Psoas muscle (tissue), 8 donors: Measurements from ENCODE around the gene COL6A2. TPM values are rescaled to one million over a fixed set of nuclear protein-coding genes. Genes with fewer than 3 reads are reported as not detected.

Experiments
- ATAC-seq, 4 donors: fragments of 200-7000 bp; cut with Tn5 transposase; one replicate each; pipeline ENCODE4 v1.9.1; 2020; ENCODE audit warnings: moderate library complexity in 3 of 4, mild to moderate bottlenecking in 2 of 4
- DNase-seq, 2 donors: peaks; one replicate each; pipeline ENCODE4 v3.0.0-alpha.2; 2020
- H3K27ac ChIP-seq: fragments of 200-600 bp; one replicate; pipeline ENCODE4 v1.8.0; 2022
- H3K27me3 ChIP-seq, 3 donors: fragments of 200-600 bp in 1 of 3; one replicate each; pipeline versions ENCODE4 v1.6.1 to v1.8.0; 2013 to 2022; ENCODE audit warnings: low read length in 2 of 3, mild to moderate bottlenecking in 2 of 3, moderate library complexity in 1 of 3; ENCODE audit not compliant: insufficient read depth in 3 of 3
- H3K36me3 ChIP-seq, 2 donors: fragments of 200-600 bp in 1 of 2; one replicate each; pipeline versions ENCODE4 v1.6.1 to v1.8.0; 2013 to 2022; ENCODE audit warnings: low read depth in 1 of 2, mild to moderate bottlenecking in 1 of 2, moderate library complexity in 1 of 2; ENCODE audit not compliant: insufficient read depth in 1 of 2
- H3K4me1 ChIP-seq: fragments of 200-600 bp; one replicate; pipeline ENCODE4 v1.8.0; 2022
- H3K4me3 ChIP-seq: fragments of 200-600 bp; one replicate; pipeline ENCODE4 v1.8.0; 2022; ENCODE audit warnings: mild to moderate bottlenecking
- H3K9me3 ChIP-seq: fragments of 200-600 bp; one replicate; pipeline ENCODE4 v1.8.0; 2022
- CTCF ChIP-seq: fragments of 200-600 bp; IDR thresholded peaks from one replicate; pipeline ENCODE4 v1.8.0; 2022; ENCODE audit warnings: antibody characterized with exemption
- WGBS, 3 donors: extraction: QIAGEN DNeasy Blood & Tissue Kit; methylation state at CpG; one replicate each; pipeline versions ENCODE4 v1.1.6 to v1.1.7; 2013; 5-methylcytosine and 5-hydroxymethylcytosine counted together
- intact Hi-C, 2 donors: fragments of 100-400 bp; cut with DNase I; formaldehyde crosslinking; loops; one replicate each; pipeline versions ENCODE4 v1.11.0 to v1.14.2; 2022
- polyA plus RNA-seq, 3 donors: library from polyadenylated mRNA; stranded (reverse); fragments of 200-250 nt; gene quantifications; one replicate each; pipeline ENCODE4 v1.2.3, GENCODE V29; 2013
- total RNA-seq, 4 donors: library from RNA; stranded (reverse); fragmentation: NEBNext Ultra II Directional in 2 of 4; extraction: Animal tissue kit (Norgen Biotek cat#: 25700) in 2 of 4; gene quantifications; one replicate each; pipeline versions ENCODE4 v1.2.1 to v1.2.4, GENCODE V29; 2021 to 2023
- donor health status: healthy with polysubstance abuse.
- donor health status: DM: no; HTN: no; CAD: no; lungs with moderate emphysema.
- donor health status: Bipolar disorder and iron deficiency.
- donor health status: healthy.
- donor health status: DM: yes; HTN: yes; CAD: no.
- donor health status: DM: no; HTN: no; CAD: no.
- donor health status: DM: no; HTN: no; CAD: no.
- donor health status: DM: yes; HTN: yes; CAD: no.

COL6A2 gene
- total and polyA plus RNA-seq, 7 donors, result 29.8 to 122 (median 58.8) TPM

DNA sequence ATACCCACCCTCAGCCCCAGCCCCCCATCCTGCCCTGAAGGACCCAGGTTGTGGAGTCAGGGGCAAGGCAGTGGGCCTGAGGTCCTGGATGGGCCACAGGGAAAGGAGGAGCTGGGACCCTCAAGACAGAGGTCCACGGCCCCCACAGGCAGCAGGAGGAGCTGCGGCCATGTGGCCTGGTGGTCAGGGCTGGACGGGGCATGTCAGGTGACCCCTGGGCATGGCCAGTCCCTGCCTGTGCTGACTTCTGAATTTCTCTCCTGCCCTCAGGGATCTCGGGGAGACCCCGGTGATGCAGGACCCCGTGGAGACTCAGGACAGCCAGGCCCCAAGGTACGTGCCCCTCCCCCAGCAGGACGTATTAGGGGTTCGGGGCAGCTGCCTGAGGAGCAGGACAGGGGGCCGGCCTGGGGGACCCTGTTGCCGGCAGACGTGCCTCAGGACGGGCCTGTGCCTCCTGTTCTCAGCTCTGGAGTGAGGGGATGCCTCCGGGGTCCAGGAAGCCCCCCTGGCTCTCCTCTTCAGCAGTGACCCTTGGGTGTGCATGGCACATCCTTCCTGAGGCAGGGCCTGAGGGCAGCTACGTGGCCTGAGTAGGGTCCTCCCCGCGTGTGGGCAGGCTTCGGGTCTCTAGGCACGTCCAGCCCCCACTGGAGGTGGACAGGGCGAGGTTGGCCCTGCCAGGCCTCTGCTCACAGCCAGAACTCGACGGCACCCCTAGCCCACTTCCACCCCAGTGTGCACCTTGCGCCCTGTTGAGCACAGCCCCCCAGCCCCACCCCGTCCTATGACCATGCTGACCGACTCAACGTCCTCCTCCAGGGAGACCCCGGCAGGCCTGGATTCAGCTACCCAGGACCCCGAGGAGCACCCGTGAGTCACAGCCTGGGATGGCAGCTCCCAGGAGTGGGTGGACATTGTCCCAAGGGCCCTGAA lies 23.6 kb downstream of the COL6A2 start:
- peaks cover 0 to 49% of the 10 kb centered on the region in 2 donors for H3K36me3 ChIP-seq
- ATAC-seq, result no peak
- TF ChIP-seq CTCF, result no peak
- no peaks in the 10 kb centered on the region for H3K4me1 ChIP-seq
- no peaks in the 10 kb centered on the region for H3K9me3 ChIP-seq
- WGBS, 3 donors, result 91 to 93% (median 92%) methylated on average over 27 to 29 of the region's 29 CpGs
- H3K27ac ChIP-seq, result no peak overlapping the region
- H3K4me3 ChIP-seq, result no peak overlapping the region
- peak in 1 of 2 donors; percentile 48 for DNase-seq
- intact Hi-C loops, result no loop called here
- H3K27me3 ChIP-seq, result peaks cover 0 to 9% (median 0%) of the 10 kb centered on the region in 3 donors

DNA sequence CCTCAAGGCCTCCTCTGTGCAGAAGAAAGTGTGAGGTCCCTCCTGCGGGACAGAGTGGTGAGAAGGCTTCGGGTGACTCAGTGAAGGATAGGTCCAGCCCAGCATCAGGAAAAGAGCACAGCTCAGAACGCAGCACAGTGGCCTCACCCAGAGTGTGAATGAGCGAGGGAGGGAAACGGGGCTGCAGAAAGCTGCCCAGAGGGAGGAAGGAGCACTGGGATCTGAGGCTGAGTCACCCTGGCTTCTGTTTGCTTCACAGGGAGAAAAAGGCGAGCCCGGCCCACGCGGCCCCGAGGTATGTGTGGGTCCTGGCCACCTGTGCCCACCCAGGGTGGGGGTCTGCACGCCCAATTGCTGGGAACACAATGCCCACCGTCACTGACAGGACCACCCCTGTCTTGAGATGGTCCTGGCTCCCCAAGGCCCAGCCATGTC lies 24.3 kb downstream of the COL6A2 start:
- ATAC-seq (no peak), DNase-seq (no peak)
- WGBS, 3 donors, result 85 to 93% (median 86%) methylated on average over 12 of the region's 12 CpGs
- TF ChIP-seq CTCF, result no peak
- H3K4me1 ChIP-seq, result no peaks in the 10 kb centered on the region
- intact Hi-C loops, result no loop called here
- no peak overlapping the region for H3K27ac ChIP-seq
- peaks cover 0 to 44% of the 10 kb centered on the region in 2 donors for H3K36me3 ChIP-seq
- no peaks in the 10 kb centered on the region for H3K9me3 ChIP-seq
- H3K27me3 ChIP-seq, result peaks cover 0 to 9% (median 0%) of the 10 kb centered on the region in 3 donors
- H3K4me3 ChIP-seq, result no peak overlapping the region

DNA sequence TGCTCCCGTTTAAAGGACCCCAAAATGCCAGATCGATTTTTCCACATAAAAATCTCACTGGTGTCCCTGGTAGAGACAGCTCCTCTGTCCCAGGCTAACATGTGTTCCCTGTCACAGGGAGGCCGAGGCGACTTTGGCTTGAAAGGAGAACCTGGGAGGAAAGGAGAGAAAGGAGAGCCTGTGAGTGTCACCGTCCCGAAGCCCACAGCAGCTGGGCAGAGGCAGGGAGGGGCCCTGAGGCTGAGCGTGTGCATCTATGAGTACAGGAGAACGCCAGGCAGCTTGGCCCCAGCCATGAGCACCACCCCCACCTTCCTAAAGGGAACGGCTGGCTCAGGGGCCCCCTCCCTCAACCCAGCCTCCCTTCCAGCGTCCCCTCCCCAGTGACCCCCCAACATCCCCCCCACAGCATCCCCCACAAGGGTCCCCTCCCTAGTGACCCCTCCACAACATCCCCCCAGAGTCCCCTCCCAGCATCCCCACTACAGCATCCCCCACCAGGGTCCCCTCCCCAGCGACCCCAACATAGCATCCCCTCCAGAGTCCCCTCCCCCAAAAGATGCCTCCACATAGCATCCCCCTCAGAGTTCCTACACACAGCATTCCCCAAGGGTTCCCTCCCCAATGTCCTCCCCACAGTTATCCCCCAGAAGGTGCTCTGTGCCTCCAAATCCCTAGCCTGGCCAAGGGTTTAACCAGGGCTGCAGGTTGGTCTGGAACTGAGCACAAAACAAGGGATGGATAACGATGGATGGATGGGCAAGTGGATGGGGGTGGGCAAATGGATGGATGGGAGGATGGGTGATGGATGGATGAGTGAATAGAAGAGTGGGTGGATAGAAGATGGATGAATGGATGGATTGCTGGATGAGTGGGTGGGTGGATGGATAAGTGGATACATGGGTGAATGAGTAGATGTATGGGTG lies 25.1 kb downstream of the COL6A2 start:
- no peaks in the 10 kb centered on the region for H3K4me1 ChIP-seq
- no peaks in the 10 kb centered on the region for H3K9me3 ChIP-seq
- no peak overlapping the region for H3K27ac ChIP-seq
- no peak for TF ChIP-seq CTCF
- no peak overlapping the region for H3K4me3 ChIP-seq
- no peak for DNase-seq
- H3K27me3 ChIP-seq, result peaks cover 0 to 9% (median 0%) of the 10 kb centered on the region in 3 donors
- 80 to 86% (median 82%) methylated on average over 11 to 12 of the region's 12 CpGs for WGBS, 3 donors
- intact Hi-C loops, result no loop called here
- no peak for ATAC-seq
- peaks cover 0 to 37% of the 10 kb centered on the region in 2 donors for H3K36me3 ChIP-seq

- H3K36me3 ChIP-seq, result peaks cover 0 to 28% of the 10 kb centered on the region in 2 donors
- 78 to 93% (median 83%) methylated on average over 16 of the region's 16 CpGs for WGBS, 3 donors
These were observed 26.4 kb downstream of the COL6A2 start for GRCh38 chr21:46124083-46124925.

More at GRCh38 chr21:46124083-46124925, 26.4 kb downstream of the COL6A2 start:
- Histone ChIP-seq H3K4me1 (no peaks in the 10 kb centered on the region), H3K27me3 (peaks cover 0 to 9% (median 0%) of the 10 kb centered on the region in 3 donors), H3K27ac (no peak overlapping the region), H3K9me3 (no peaks in the 10 kb centered on the region), H3K4me3 (no peak overlapping the region)
- no peak for TF ChIP-seq CTCF
- ATAC-seq, result no peak
- intact Hi-C loops, result no loop called here
- DNase-seq, result peak; percentile 14 to 37
